Measurements from ENCODE around the gene STAM. TPM values are rescaled to one million over a fixed set of nuclear protein-coding genes. Genes with fewer than 3 reads are reported as not detected.

Gene STAM
- total RNA-seq, 2 experiments from 2014 or later = 12.9 to 18.2 TPM

DNA sequence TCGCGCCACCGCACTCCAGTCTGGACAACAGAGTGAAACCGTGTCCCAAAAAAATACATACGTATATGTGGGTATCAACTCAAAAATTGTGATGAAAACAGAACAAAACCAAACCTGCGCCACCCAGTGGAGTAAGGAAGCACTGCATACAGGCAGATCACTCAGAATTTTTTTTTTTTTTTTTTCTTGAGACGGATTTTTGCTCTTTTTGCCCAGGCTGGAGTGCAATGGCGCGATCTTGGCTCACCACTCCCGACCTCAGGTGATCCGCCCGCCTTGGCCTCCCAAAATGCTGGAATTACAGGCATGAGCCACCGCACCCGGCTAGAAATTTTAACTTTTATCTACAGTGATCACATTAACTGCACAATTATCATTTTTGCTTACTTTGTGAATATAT lies 99.0 kb downstream of the STAM start:
- DNase-seq (ENCODE audit: low spot score) = peak; percentile 69
- Histone ChIP-seq H3K9me3 (ENCODE audit: low read length) (no peaks in the 10 kb centered on the region), H3K9me2 (ENCODE audit: insufficient read depth, low read length) (no peaks in the 10 kb centered on the region), H3K4me1 (ENCODE audit: insufficient read depth, low read length, poor library complexity, severe bottlenecking) (peaks cover 13% of the 10 kb centered on the region), H3K36me3 (ENCODE audit: insufficient read depth, low read length) (no peaks in the 10 kb centered on the region), H3K4me2 (ENCODE audit: low read length) (peak overlapping the region; percentile 46), H2AFZ (ENCODE audit: low read length) (peak overlapping the region; percentile 85), H4K20me1 (ENCODE audit: insufficient read depth, low read length) (no peaks in the 10 kb centered on the region), H3K27ac (ENCODE audit: low read depth, low read length, poor library complexity, severe bottlenecking) (no peak overlapping the region), H3K79me2 (ENCODE audit: insufficient read depth, low read depth, low read length) (no peaks in the 10 kb centered on the region), H3K4me3 (ENCODE audit: low read depth, low read length, poor library complexity, severe bottlenecking) (peak overlapping the region; percentile 43)
- POLR2A ChIA-PET = interaction anchor here (1.0 kb wide), 1 partner anchor 99 kb away, joined by 3 read pairs; the partner anchor contains the start of gene STAM
- TF ChIP-seq, protein P1, sequence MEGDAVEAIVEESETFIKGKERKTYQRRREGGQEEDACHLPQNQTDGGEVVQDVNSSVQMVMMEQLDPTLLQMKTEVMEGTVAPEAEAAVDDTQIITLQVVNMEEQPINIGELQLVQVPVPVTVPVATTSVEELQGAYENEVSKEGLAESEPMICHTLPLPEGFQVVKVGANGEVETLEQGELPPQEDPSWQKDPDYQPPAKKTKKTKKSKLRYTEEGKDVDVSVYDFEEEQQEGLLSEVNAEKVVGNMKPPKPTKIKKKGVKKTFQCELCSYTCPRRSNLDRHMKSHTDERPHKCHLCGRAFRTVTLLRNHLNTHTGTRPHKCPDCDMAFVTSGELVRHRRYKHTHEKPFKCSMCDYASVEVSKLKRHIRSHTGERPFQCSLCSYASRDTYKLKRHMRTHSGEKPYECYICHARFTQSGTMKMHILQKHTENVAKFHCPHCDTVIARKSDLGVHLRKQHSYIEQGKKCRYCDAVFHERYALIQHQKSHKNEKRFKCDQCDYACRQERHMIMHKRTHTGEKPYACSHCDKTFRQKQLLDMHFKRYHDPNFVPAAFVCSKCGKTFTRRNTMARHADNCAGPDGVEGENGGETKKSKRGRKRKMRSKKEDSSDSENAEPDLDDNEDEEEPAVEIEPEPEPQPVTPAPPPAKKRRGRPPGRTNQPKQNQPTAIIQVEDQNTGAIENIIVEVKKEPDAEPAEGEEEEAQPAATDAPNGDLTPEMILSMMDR (conservative IDR thresholded peaks at IDR 0.05; ENCODE audit: low read length) = peak; percentile 85
- TF ChIP-seq EZH2phosphoT487 (IDR thresholded peaks at IDR 0.05; ENCODE audit: borderline replicate concordance, low read depth, low read length) = no peak
- intact Hi-C loops (cut with micrococcal nuclease; ENCODE audit: unreplicated experiment) = loop anchor here (2.0 to 10.0 kb wide), 2 partner anchors 136 to 472 kb away; no protein-coding TSS in a partner anchor
- no TSS peak for BruUV-seq (replicated peaks)
- CTCF ChIA-PET (ENCODE audit: unreplicated experiment) = no interaction called here

DNA sequence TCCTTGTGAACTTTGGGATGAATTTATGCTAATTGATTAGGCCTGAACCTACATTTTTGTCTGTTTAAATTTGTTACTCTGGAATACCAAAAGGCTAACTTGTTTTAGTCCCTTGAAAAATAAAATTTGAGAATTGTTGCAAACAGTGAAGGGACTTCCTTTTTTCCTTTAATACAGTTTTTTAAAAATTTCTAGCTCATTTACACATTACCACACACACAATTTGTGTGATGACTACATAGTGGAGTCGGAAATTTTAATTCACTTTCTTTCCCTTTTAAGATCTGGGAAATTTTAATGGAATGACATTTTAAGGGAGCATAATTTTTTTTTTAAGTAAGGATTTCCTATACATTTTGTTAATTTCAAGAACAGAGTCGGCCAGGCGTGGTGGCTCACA lies 99.5 kb downstream of the STAM start:
- Histone ChIP-seq H2AFZ (ENCODE audit: low read length) (peak overlapping the region; percentile 85; the same call in 1 of the 2 replicates), H3K4me2 (ENCODE audit: low read length) (peak overlapping the region; percentile 46; the same call in 1 of the 2 replicates), H3K79me2 (ENCODE audit: insufficient read depth, low read depth, low read length) (no peaks in the 10 kb centered on the region), H3K36me3 (ENCODE audit: insufficient read depth, low read length) (no peaks in the 10 kb centered on the region), H4K20me1 (ENCODE audit: insufficient read depth, low read length) (no peaks in the 10 kb centered on the region), H3K27ac (ENCODE audit: low read depth, low read length, poor library complexity, severe bottlenecking) (no peak overlapping the region), H3K9me2 (ENCODE audit: insufficient read depth, low read length) (no peaks in the 10 kb centered on the region), H3K9me3 (ENCODE audit: low read length) (no peaks in the 10 kb centered on the region), H3K4me3 (ENCODE audit: low read depth, low read length, poor library complexity, severe bottlenecking) (no peak overlapping the region), H3K4me1 (ENCODE audit: insufficient read depth, low read length, poor library complexity, severe bottlenecking) (peaks cover 13% of the 10 kb centered on the region)
- intact Hi-C loops (cut with micrococcal nuclease; ENCODE audit: unreplicated experiment) = loop anchor here (2.0 to 10.0 kb wide), 2 partner anchors 137 to 471 kb away; no protein-coding TSS in a partner anchor
- no peak for DNase-seq (ENCODE audit: low spot score)
- TF ChIP-seq, protein P1 (conservative IDR thresholded peaks at IDR 0.05; ENCODE audit: low read length) = no peak
- TF ChIP-seq EZH2phosphoT487 (IDR thresholded peaks at IDR 0.05; ENCODE audit: borderline replicate concordance, low read depth, low read length) = no peak
- CTCF ChIA-PET (ENCODE audit: unreplicated experiment) = no interaction called here
- BruUV-seq (replicated peaks) = no TSS peak
- POLR2A ChIA-PET = interaction anchor here (1.0 kb wide), 1 partner anchor 100 kb away, joined by 3 read pairs; the partner anchor contains the start of gene STAM

DNA sequence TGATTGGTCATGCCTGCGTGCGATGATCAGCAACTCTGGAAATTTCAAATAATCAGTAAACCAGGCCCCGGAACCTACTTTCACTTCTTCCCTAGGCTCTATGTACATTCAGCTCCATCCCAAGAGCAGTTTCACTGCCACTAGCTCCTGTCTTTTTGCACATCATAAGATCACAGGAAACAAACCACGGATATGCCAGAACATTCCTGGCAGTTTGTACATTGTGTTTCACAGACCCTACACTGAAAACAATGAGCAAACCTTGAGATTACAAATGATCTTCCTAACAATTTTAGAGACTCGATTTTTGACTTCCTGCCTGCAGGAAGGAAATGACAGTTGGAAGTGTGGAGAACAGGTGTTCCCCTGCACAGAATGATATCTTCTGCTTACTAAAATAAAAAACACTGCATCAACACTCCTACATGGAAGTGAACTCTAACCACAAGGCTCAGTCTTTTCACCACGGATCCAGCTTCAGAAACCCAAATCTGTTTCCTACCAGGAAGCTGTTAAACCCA lies 100.5 kb downstream of the STAM start:
- peaks cover 13% of the 10 kb centered on the region for H3K4me1 ChIP-seq (ENCODE audit: insufficient read depth, low read length, poor library complexity, severe bottlenecking)
- H3K4me2 ChIP-seq (ENCODE audit: low read length) = peak overlapping the region; percentile 41
- peak; percentile 25 for DNase-seq (ENCODE audit: low spot score)
- no peak overlapping the region for H3K27ac ChIP-seq (ENCODE audit: low read depth, low read length, poor library complexity, severe bottlenecking)
- BruUV-seq (replicated peaks) = no TSS peak
- no peaks in the 10 kb centered on the region for H3K36me3 ChIP-seq (ENCODE audit: insufficient read depth, low read length)
- no peak for TF ChIP-seq EZH2phosphoT487 (IDR thresholded peaks at IDR 0.05; ENCODE audit: borderline replicate concordance, low read depth, low read length)
- TF ChIP-seq, protein P1 (conservative IDR thresholded peaks at IDR 0.05; ENCODE audit: low read length) = no peak
- no peak overlapping the region for H3K4me3 ChIP-seq (ENCODE audit: low read depth, low read length, poor library complexity, severe bottlenecking)
- ChIA-PET CTCF (ENCODE audit: unreplicated experiment) (no interaction called here), POLR2A (no interaction called here)
- peak overlapping the region; percentile 57 for H2AFZ ChIP-seq (ENCODE audit: low read length)
- no peaks in the 10 kb centered on the region for H3K9me2 ChIP-seq (ENCODE audit: insufficient read depth, low read length)
- no peaks in the 10 kb centered on the region for H4K20me1 ChIP-seq (ENCODE audit: insufficient read depth, low read length)
- H3K79me2 ChIP-seq (ENCODE audit: insufficient read depth, low read depth, low read length) = no peaks in the 10 kb centered on the region
- intact Hi-C loops (cut with micrococcal nuclease; ENCODE audit: unreplicated experiment) = loop anchor here (10.0 kb wide), 1 partner anchor 470 kb away; no protein-coding TSS in a partner anchor
- no peaks in the 10 kb centered on the region for H3K9me3 ChIP-seq (ENCODE audit: low read length)
